ENCODE results near the gene ATOH8.

ATOH8 gene

GRCh38 chr2:85801871-85802270 lies 48.1 kb downstream of the ATOH8 start:
- DNase-seq (ENCODE audit: low read depth in 2 of 2) = no peak

- no peak for DNase-seq (ENCODE audit: low read depth in 2 of 2)
These were observed 48.7 kb downstream of the ATOH8 start for GRCh38 chr2:85802354-85803103.

DNA sequence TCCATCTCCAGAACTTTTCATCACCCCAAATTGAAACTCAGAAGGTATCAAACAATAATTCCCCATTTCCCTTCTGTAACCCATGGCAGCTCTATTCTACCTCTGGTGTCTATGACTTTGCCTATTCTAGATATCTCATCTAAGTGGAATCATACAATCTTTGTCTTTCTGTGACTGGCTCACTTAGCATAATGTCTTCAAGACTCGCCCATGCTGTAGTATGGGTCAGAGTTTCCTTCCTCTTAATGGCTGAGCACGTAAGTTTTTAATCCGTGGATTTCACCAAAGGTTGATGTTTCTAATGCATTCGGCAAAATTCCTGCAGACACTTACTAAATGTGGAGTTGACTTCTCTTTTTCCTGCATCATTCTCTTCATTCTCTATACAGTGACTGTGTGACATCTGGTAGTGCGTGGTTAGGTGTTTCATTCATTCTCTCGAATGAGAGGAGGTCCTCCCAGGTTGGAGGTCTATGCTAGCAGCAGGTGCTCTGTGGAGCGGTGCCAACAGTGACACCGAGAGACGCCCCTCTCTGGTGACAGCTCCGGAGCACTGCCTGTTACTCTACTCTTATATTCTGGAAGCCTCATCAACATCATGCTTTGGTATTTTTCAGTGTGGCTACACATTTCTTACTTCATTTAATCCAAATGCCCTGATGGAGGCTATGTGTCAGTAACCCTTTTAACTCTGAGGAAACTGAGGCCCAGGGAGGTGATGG lies 50.1 kb downstream of the ATOH8 start:
- no peak for DNase-seq (ENCODE audit: low read depth in 2 of 2)

GRCh38 chr2:85804583-85804982 lies 50.8 kb downstream of the ATOH8 start:
- DNase-seq (ENCODE audit: low read depth in 2 of 2) = no peak

DNA sequence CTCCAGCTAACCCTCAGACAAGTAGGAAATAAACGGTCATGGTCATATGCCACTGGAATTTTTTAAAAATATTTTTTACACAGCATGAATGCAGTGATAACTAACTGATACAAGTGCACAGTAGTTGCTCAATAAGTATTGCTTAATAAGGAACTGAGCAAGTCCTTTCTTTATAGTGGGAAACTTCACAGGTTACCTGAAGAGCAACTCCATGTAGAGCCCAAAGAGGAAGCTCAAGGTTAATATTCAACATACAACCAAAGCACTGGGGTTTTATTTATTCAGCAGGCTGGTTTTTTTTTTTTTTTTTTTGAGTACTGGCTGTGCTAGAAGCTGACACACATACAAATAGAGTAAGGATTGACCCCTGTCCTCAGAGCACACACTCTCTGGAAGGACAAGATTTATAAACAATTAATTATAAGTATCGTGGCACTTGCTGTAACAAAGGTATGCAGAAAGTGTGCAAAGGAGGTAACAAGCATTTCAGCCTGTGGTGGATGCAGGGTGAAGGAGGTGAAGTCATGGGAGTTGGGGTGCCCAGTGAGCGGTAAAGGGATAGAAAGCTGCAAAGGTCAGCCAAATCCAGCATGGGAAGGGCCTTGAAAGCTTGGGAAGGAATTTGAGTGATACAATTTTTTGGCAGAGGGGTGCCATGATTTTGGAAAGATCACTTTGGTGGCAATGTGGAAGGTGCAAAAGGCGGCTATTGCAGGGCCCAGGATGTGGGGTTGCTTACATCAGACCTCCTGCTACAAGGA lies 52.7 kb downstream of the ATOH8 start:
- DNase-seq (ENCODE audit: low read depth in 2 of 2) = no peak

- no peak for DNase-seq (ENCODE audit: low read depth in 2 of 2)
These were observed 54.0 kb downstream of the ATOH8 start for GRCh38 chr2:85807756-85808155.

- DNase-seq (ENCODE audit: low read depth in 2 of 2) = no peak
These were observed 56.8 kb downstream of the ATOH8 start for GRCh38 chr2:85810371-85811179.

- DNase-seq (ENCODE audit: low read depth in 2 of 2) = no peak
These were observed 57.6 kb downstream of the ATOH8 start for GRCh38 chr2:85811180-85812093.

- DNase-seq (ENCODE audit: low read depth in 2 of 2) = no peak
These were observed 58.4 kb downstream of the ATOH8 start for GRCh38 chr2:85812094-85812735.

DNA sequence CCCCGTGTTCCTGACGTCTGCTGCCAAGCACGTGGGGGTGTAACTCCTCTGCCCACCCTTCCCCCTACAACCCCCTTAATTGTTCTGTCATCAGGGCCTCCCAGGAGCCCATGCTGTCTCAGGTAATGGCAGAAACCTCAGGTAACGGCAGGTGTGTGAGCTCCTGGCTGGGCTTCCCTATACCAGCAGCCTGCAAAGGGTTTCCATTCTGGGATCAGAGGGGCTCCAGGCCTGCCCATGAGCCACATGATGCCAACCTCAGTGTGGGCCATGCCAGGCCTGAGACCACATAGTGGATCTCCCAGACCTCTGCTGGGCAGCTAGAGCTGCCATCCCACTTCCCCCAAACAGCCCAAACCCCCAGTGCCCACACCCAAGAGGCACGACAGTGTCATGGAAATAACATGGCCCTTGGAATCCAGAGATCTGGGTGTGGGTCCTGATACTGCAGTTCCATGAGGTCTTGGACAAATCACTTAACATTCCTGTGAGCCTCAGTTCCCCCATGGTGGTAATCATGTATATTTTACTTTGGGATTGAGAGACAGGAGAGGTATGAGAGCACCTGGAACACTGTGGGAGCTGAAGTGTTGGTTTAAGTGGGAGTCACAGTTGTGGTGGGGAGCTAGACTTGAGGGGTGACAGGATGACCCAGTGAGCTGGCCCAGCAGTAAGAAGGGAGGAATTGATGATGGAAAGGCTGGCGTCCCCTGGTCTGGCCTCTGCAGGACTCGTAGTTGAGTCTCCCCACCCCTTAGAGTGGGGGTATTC lies 59.6 kb downstream of the ATOH8 start:
- DNase-seq (ENCODE audit: low read depth in 2 of 2) = no peak

GRCh38 chr2:85813982-85814801 lies 60.4 kb downstream of the ATOH8 start:
- DNase-seq (ENCODE audit: low read depth in 2 of 2) = peak; percentile 76 to 78

- no peak for DNase-seq (ENCODE audit: low read depth in 2 of 2)
These were observed 61.2 kb downstream of the ATOH8 start for GRCh38 chr2:85814802-85815550.

DNA sequence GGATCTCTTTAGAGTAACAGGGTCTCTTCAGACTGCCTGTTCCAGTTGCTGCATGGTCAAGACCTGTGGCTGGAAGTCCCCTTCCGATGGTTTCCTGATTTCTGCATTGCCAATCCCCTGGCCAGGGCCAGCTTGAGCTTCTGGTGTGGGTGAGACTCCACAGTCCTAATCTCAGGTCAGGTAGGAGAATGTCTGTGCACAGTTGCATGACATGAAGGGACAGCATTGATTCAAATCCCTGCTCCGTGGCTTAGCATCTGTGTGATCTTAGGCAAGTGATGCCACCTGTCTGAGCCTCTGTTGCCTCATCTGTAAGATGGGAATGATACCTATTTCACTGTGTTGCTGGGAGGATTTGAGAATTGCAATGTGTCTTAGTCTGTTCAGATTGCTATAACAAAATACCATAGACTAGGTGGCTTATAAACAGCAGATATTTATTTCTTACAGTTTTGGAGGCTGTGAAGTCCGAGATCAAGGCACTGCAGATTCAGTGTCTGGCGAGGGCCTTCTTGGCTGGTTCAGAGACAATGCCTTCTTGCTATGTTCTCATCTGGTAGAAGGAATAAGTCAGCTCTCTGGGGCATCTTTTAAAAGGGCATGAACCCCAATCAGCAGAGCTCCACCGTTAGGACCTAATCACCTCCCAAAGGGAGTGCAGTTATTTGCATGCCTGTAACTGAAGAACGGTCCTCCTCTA lies 66.2 kb downstream of the ATOH8 start:
- DNase-seq (ENCODE audit: low read depth in 2 of 2) = no peak

DNA sequence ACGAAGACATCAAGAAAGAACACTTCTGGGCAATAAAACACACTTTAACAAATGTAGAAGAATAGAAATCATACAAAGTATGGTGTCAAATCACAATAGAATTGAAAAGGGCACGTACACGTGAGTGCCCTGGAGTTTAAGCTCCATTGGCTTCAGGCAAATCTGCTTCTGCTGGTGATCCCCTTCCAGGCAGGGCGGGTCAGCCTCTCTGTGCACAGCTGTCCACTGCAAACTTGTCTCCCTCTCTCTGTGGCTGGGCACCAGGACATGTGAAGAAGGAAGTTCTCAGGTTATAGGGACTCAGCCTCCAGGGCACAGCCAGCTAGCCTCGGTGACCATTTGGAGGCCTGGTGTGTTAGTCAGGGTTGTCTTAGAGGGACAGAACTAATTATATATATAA lies 69.0 kb downstream of the ATOH8 start:
- DNase-seq (ENCODE audit: low read depth in 2 of 2) = no peak

DNA sequence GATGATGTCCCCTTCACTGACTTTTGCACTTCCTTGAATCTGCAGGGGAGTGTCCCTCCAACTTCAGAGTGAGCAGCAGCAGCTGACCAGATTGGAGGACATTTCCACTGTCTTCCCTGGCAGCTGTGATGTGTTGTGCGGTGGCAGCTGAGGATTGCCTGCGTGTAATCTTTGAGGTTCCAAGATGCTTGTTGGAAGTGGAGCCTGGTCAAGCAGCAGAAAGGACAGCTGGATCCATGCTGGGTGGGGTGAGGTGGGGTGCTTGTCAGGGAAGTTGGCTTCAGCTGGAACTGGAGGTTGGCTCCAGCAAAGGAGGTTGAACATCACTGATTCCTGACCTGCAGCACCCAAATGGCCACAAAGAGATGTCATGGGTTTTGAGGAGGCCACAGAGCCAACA lies 70.2 kb downstream of the ATOH8 start:
- DNase-seq (ENCODE audit: low read depth in 2 of 2) = no peak

DNA sequence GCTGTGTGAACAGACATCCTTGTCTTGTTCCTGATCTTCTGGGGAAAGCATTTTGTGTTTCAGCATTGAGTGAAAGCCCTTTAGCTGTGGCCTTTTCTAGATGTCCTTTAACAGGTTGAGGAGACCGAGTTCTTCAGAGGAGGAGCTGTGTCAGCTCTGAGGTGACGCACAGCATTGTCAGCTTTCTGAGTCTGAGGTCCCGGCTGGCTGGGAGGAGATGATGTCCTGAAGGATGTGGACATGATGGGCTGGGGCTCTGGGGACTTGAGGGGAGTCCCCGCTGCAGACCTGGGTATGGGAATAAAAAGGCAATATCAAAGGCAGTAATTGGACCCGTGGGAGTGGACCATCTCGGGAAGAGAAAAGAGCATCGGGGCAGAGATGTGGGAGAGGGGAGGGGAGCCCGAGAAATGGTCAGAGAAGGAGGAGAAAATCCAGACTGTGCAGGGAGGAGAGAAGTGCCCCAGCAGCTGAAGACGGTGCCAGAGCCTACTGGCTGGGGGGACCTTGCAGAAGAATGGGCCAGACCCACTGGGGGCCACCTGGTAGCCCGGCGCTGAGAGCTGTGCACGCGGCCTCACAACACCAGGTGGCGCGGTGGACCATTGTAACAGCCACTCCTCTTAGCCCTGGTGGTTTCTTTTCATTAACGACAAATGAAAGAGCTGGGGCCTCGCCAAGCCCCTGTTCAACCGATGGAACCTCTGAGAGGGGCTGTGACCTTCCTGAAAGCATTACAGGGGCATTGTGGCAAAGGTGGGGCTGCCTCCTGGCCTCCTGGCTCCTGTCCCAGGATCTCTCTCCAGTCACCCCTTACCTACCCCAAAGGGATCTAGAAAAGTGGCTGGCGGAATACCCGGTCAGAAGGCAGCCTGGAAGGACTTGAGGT lies 73.4 kb downstream of the ATOH8 start:
- peak; percentile 63 to 68 for DNase-seq (ENCODE audit: low read depth in 2 of 2)
